MM.1S (cell line): Measurements from ENCODE around the gene MICAL2.

Experiments
- DNase-seq: peaks from one replicate; pipeline ENCODE4 v3.0.0-alpha.2; 2015
- H2AFZ ChIP-seq: fragments of 300-600 bp; sonication (generic); 2 replicates; pipeline ENCODE4 v1.6.0; 2016; ENCODE audit warnings: antibody characterized with exemption, low read length
- H3F3A ChIP-seq: fragments of 300-600 bp; sonication (generic); 2 replicates; pipeline ENCODE4 v1.6.1; 2016; ENCODE audit warnings: mild to moderate bottlenecking, antibody characterized with exemption, low read length, moderate library complexity, mixed read lengths; ENCODE audit not compliant: insufficient read depth
- H3K27ac ChIP-seq: fragments of 300-600 bp; sonication (generic); 2 replicates; pipeline ENCODE4 v1.5.1; 2016; ENCODE audit warnings: mild to moderate bottlenecking, low read length
- H3K27me3 ChIP-seq: fragments of 300-600 bp; sonication (generic); replicated peaks from 2 replicates; pipeline ENCODE4 v1.6.0; 2016; ENCODE audit warnings: low read length; ENCODE audit not compliant: insufficient read depth
- H3K36me3 ChIP-seq: fragments of 300-600 bp; sonication (generic); replicated peaks from 2 replicates; pipeline ENCODE4 v1.6.1; 2016; ENCODE audit warnings: mild to moderate bottlenecking, low read length, mixed read lengths; ENCODE audit not compliant: insufficient read depth
- H3K4me1 ChIP-seq: fragments of 300-600 bp; sonication (generic); 2 replicates; pipeline ENCODE4 v1.6.1; 2016; ENCODE audit warnings: low read length, mixed read lengths
- H3K4me2 ChIP-seq: fragments of 300-600 bp; sonication (generic); 2 replicates; pipeline ENCODE4 v1.6.0; 2016; ENCODE audit warnings: low read depth, low read length
- H3K4me3 ChIP-seq: fragments of 300-600 bp; sonication (generic); 2 replicates; pipeline ENCODE4 v1.5.1; 2016; ENCODE audit warnings: low read length, mixed read lengths
- H3K79me2 ChIP-seq: fragments of 300-600 bp; sonication (generic); 2 replicates; pipeline ENCODE4 v1.6.1; 2016; ENCODE audit warnings: mixed run types, low read length, mixed read lengths
- H3K9ac ChIP-seq: fragments of 300-600 bp; sonication (generic); 2 replicates; pipeline ENCODE4 v1.6.1; 2016; ENCODE audit warnings: low read length, mixed read lengths
- H3K9me2 ChIP-seq: fragments of 300-600 bp; sonication (generic); replicated peaks from 2 replicates; pipeline ENCODE4 v1.6.1; 2016; ENCODE audit warnings: mild to moderate bottlenecking, low read length, mixed read lengths; ENCODE audit not compliant: insufficient read depth
- H3K9me3 ChIP-seq: fragments of 300-600 bp; sonication (generic); replicated peaks from 2 replicates; pipeline ENCODE4 v1.6.1; 2016; ENCODE audit warnings: mild to moderate bottlenecking, low read length, mixed read lengths; ENCODE audit not compliant: insufficient read depth
- H4K20me1 ChIP-seq: fragments of 300-600 bp; sonication (generic); 2 replicates; pipeline ENCODE4 v1.6.1; 2016; ENCODE audit warnings: mild to moderate bottlenecking, low read length, moderate library complexity, mixed read lengths; ENCODE audit not compliant: insufficient read depth
- CTCF ChIP-seq: fragments of 300-600 bp; sonication (generic); IDR thresholded peaks from 2 replicates; pipeline ENCODE4 v1.5.1; 2016; ENCODE audit warnings: antibody characterized with exemption, low read length, mixed read lengths
- EZH2 ChIP-seq: fragments of 300-600 bp; sonication (generic); optimal IDR thresholded peaks from 2 replicates; pipeline ENCODE3; 2017; ENCODE audit warnings: low read depth, mild to moderate bottlenecking, antibody characterized with exemption, low read length, mixed read lengths
- EZH2phosphoT487 ChIP-seq: fragments of 300-600 bp; sonication (generic); IDR thresholded peaks from 2 replicates; pipeline ENCODE4 v1.6.1; 2018; ENCODE audit warnings: antibody characterized with exemption, low read length

MICAL2 gene

DNA sequence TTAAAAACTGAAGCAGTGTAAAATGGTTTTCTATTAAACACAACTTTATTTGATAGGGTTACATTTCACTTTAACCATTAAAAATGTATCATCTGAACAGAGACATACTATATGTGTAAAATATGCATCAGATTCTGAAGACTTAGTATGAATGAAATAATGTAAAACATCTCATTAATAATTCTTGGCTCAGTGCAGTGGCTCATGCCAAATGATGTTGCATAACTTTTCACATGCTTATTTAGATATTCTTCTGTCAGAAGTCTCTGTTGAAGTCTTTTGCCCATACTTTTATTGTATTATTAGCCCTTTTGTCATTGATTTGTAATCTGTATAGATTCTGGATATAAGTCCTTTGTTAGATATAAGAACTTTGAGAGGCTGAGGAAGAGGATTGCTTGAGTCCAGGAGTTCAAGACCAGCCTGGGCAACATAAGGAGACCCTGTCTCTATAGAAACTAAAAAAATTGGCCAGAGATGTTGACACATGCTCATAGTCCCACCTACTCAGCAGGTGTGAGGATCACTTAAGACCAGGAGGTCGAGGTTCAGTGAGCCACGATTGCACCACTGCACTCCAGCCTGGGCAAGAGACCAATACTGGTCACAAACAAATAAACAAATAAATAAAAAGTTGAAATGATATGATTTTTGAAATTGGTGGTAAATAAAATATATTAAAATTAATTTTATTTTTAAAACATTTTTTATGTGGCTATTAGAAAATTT, 193.2 kb downstream of the MICAL2 start:
- DNase-seq, result no peak
- Histone ChIP-seq H3K4me3 (no peak overlapping the region), H3K36me3 (no peaks in the 10 kb centered on the region), H3K4me1 (no peaks in the 10 kb centered on the region), H3K79me2 (no peaks in the 10 kb centered on the region), H3K4me2 (no peak overlapping the region), H3K27me3 (no peaks in the 10 kb centered on the region), H3K27ac (no peak overlapping the region), H4K20me1 (no peaks in the 10 kb centered on the region), H3K9me2 (no peaks in the 10 kb centered on the region), H3K9ac (no peak overlapping the region), H2AFZ (no peak overlapping the region), H3K9me3 (no peaks in the 10 kb centered on the region), H3F3A (no peaks in the 10 kb centered on the region)
- TF ChIP-seq CTCF (no peak), EZH2 (no peak), EZH2phosphoT487 (no peak)

DNA sequence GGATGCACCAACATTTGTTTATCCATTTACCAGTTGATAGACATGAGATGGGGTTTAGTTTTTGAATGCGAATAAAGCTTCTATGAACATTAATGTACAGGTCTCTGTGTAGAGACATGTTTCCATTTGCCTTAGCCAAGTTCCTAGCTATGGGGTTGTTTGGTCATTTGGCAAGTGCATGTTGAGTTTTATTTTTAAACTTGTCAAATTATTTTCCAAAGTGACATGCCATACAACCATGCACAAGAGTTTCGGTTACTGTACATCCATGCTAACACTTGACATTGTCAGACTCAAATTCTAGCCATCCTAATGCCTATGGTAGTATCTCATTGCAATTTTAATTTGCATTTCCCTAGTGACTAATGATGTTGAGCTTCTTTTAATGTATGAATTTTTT, 196.4 kb downstream of the MICAL2 start:
- H3K4me1 ChIP-seq, result no peaks in the 10 kb centered on the region
- H3K9me2 ChIP-seq, result no peaks in the 10 kb centered on the region
- H3F3A ChIP-seq, result no peaks in the 10 kb centered on the region
- no peak for TF ChIP-seq EZH2
- TF ChIP-seq EZH2phosphoT487, result no peak
- no peak for TF ChIP-seq CTCF
- H2AFZ ChIP-seq, result no peak overlapping the region
- no peak overlapping the region for H3K27ac ChIP-seq
- H3K9me3 ChIP-seq, result no peaks in the 10 kb centered on the region
- no peak overlapping the region for H3K9ac ChIP-seq
- no peak for DNase-seq
- H3K4me3 ChIP-seq, result no peak overlapping the region
- H3K79me2 ChIP-seq, result no peaks in the 10 kb centered on the region
- H3K36me3 ChIP-seq, result no peaks in the 10 kb centered on the region
- no peaks in the 10 kb centered on the region for H3K27me3 ChIP-seq
- no peak overlapping the region for H3K4me2 ChIP-seq
- no peaks in the 10 kb centered on the region for H4K20me1 ChIP-seq

DNA sequence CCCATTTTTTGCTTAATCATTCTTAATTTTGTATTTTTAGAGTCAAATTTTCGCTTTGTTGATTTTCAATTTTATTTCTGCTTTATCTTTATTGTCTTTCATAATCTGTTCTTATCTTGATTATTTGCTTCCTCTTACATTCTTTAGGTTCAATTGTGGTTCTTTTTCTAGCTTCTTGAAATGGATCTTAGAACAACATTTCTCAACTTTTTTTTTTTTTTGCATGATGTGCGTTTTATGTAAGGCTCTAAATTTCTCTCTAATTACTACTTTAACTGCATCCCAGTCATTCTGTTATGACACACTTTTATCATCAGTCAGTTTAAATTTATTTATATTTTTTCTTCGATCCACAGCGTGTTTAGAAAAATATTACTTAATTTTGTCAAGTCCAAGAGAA, 201.7 kb downstream of the MICAL2 start:
- TF ChIP-seq EZH2, result no peak
- Histone ChIP-seq H3K4me2 (no peak overlapping the region), H4K20me1 (no peaks in the 10 kb centered on the region), H3K36me3 (no peaks in the 10 kb centered on the region), H2AFZ (no peak overlapping the region), H3K79me2 (no peaks in the 10 kb centered on the region), H3K4me1 (no peaks in the 10 kb centered on the region), H3K9ac (no peak overlapping the region), H3F3A (no peaks in the 10 kb centered on the region), H3K9me3 (no peaks in the 10 kb centered on the region), H3K27ac (no peak overlapping the region), H3K27me3 (no peaks in the 10 kb centered on the region), H3K9me2 (no peaks in the 10 kb centered on the region), H3K4me3 (no peak overlapping the region)
- DNase-seq, result no peak
